ENCODE data around the gene MROH7.
"Not testable (repeated sequence)": the region's sequence is repeated elsewhere in the genome, so short reads cannot be mapped to it uniquely, and the experiment has no call there.

Gene MROH7

GRCh38 chr1:54610601-54611580 is 30.7 kb upstream of the MROH7 start:
- no peak for DNase-seq

GRCh38 chr1:54611621-54612020 is 30.0 kb upstream of the MROH7 start:
- DNase-seq = no peak

- no peak for DNase-seq
Measured at GRCh38 chr1:54614024-54614423, 27.6 kb upstream of the MROH7 start.

GRCh38 chr1:54614563-54614962 is 27.0 kb upstream of the MROH7 start:
- no peak for DNase-seq

DNA sequence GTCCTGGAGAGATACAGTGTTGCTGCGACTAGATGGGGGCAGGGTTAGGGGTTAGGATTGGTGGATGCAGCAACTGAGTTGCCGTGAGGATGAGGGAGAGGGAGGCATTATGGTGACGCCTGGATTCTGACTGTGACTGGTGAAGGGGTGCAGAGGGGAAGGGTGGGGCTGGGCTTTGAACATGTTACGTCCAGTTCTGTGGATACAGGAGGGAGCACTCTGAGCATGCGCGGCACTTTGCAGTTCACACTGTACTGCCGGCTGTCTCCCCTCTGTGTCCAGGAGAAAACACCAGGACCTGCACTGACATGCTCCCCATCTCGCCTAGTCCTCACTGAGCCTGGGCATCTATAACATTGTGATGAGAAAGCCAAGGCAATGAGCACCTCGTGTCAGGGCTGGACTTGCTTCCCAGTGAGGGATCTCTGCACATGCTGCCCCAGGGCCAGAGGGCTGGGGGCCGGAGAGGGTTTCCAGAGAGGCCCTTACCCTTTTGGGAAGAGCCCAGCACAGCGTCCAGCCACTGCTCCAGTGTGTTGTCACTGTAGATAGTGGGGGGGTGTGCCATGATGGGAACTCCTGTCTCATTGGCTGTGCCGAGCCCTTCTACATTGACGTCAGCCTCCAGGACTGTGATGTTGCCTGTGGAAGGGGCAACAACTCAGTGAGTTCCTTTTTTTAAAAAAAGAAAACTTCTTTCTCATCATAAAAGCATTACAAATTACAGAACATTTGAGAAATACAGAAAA is 25.9 kb upstream of the MROH7 start:
- DNase-seq = no peak

DNA sequence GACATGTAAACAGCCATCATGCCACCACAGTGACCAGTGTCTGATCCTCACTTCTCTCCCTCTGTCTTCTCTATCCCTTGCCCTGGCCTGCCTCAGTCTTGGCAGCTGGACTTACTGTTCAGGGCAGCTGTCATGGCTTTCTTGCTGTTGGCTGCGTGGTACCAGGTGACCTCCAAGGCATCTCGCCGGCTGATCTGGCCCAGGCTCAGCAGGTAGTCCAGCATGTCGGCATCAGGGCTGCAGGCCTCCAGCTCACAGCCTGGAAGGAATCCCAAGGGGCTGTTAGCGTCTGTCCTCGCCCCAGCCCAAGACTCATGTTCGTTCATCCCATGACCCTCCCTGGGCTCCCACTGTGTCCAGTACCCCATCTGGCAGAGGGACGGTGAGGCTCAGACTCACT is 21.8 kb upstream of the MROH7 start:
- no peak for DNase-seq

- DNase-seq = no peak
Measured at GRCh38 chr1:54623216-54624007, 18.2 kb upstream of the MROH7 start, which contains the start of gene FAM151A. Gene FAM151A (minus strand): TSS chr1:54623525. CDS start chr1:54623395, 130 bp downstream.

DNA sequence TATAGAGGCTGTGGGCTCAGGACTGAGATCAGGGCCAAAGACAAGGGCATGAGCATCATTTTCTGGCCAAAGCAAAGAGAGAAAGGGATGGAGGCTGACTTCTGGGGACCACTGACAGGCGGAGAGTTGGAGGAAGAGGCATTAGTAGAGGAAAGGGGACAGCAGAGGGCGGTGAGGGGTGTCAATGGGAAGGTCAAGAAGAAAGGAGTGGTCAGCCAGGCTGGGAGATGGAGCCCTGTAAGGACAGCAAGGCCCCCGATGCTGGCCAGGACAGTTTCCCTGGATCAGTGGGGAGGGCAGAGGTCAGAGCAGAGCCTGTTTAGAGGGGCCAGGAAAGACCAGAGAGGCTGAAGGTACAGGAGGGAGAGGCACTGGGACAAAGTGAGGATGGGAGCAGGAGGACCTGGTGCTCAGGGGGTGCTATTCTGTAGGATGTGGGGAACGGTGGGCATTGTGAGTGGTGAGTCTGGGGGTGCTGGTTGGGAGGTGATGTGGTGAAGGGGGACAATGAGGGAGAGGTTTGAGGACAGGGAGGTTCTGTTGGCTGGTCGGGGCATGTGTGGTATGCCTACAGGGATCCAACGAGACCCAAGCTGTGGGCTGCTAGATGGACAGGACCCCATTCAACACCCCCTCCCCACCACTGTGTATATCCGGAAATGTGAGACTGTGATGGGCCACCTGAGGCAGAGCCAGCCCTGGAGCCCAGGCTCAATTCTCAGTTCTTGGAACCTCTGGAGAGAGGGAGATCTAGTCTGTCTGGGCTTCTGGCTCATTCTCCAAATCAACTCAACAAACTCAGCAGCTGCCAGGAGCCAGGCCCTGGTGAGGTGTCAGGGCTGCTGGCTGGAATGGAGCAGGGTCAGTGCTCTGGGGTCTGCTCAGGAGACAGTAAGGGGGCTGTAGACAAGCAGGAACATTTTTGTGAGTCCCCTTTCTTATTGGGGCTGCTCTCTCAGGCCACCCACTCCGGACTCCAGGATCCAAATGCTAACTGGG is 16.8 kb upstream of the MROH7 start:
- DNase-seq = no peak

- DNase-seq = no peak
Measured at GRCh38 chr1:54627196-54627595, 14.4 kb upstream of the MROH7 start.

DNA sequence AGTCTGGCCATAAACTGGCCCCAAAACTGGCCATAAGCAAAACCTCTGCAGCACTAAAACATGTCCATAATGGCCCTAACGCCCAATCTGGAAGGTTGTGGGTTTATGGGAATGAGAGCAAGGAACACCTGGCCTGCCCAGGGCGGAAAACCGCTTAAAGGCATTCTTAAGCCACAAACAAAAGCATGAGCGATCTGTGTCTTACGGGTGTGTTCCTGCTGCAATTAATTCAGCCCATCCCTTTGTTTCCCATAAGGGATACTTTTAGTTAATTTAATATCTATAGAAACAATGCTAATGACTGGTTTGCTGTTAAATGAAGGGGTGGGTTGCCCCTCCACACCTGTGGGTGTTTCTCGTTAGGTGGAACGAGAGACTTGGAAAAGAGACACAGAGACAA is 5.8 kb upstream of the MROH7 start:
- DNase-seq = not testable (repeated sequence)

DNA sequence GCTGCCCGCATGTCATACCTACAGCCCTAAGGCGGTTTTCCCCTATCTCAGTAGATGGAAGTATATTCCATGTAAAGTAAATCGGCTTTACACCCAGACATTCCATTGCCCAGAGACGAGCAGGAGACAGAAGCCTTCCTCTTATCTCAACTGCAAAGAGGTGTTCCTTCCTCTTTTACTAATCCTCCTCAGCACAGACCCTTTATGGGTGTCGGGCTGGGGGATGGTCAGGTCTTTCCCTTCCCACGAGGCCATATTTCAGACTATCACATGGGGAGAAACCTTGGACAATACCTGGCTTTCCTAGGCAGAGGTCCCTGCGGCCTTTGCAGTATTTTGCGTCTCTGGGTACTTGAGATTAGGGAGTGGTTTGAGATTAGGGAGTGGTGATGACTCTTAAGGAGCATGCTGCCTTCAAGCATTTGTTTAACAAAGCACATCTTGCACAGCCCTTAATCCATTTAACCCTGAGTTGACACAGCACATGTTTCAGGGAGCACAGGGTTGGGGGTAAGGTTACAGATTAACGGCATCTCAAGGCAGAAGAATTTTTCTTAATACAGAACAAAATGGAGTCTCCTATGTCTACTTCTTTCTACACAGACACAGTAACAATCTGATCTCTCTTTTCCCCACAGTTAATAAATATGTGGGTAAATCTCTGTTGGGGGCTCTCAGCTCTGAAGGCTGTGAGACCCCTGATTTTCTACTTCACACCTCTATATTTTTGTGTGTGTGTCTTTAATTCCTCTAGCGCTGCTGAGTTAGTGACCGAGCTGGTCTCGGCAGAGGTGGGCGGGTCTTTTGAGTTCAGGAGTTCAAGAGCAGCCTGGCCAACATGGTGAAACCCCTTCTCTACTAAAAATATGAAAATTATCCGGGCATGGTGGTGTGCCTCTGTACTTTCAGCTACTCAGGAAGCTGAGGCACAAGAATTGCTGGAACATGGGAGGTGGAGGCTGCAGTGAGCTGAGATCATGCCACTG is 4.8 kb upstream of the MROH7 start:
- DNase-seq = not testable (repeated sequence)

- no peak for DNase-seq
Measured at GRCh38 chr1:54640361-54640760, 1.2 kb upstream of the MROH7 start.

DNA sequence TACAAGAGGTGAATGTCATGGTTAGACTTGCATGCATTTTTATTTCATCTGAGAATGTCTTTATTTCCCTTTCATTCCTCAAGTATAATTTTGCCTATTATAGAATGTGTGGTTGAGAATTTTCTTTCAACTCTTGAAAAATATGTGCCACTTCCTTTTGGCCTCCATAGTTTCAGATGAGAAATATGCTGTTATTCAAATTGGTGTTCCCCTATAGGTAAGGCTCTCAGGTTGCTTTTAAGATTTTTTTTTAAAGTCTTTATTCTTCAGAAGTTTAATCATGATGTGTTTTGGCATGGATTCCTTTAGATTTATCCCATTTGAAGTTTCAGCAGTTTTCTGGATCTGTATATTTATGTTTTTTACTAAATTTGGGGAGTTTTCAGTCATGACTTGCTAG is 2.1 kb downstream of the MROH7 start:
- no peak for DNase-seq

DNA sequence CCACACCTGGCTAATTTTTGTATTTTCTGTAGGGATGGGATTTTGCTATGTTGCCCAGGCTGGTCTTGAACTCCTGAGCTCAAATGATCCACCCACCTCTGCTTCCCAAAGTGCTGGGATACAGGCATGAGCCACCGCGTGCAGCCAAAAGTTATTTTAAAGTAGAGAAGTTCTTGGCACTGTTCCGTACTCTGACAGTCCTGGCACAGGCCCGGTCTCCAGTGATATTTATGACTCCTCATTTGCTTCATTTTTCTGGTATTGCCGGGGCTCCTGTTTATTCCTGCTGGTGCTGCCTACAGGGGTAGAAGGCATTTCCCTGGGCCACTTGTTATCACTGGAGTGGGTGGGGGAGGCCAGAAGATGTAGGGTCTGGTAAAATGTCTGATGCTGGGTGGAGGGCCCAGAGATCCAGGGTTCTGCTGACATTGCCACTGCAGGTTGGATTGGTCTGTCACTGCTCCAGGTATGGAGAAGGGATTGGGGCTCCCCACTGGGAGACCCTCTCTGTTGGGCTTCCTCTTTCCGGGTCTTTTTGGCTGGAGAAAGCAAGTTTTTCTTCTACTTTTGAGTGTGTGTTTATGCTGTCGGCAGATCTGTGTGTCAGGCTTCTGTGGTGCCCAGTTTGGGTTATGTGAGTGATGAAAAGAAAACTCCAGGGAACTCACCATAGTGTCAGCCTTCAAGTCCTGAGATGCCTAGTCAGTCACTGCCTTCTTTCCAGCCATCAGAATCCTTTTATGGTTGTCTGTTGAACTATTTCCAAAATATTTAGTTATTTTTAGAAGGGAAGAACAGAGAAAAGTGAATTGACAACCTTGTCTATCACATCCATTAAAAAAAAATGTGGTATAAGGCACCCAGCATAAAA is 4.5 kb downstream of the MROH7 start:
- DNase-seq = no peak

GRCh38 chr1:54649130-54649898 is 7.7 kb downstream of the MROH7 start:
- no peak for DNase-seq

DNA sequence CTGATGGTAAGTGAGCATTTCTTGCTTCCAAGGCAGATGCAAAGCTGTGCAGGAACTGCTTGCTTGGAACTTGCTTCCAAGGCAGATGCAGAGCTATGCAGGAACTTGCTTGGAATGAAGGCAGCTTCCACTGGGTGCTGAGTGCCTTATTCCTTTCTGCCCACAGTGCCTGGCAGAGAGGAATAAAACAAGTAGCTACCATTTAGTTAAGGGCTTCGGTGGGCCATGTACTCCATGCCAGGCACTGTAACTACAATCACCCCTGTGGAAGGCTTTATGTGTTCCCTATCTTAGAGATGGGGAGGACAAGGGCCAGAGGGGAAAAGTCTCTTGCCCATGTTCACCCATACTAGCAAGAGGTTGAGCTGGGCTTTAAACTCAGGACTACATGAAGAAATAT is 8.3 kb downstream of the MROH7 start:
- no peak for DNase-seq

- no peak for DNase-seq
Measured at GRCh38 chr1:54650417-54650816, 8.8 kb downstream of the MROH7 start.

DNA sequence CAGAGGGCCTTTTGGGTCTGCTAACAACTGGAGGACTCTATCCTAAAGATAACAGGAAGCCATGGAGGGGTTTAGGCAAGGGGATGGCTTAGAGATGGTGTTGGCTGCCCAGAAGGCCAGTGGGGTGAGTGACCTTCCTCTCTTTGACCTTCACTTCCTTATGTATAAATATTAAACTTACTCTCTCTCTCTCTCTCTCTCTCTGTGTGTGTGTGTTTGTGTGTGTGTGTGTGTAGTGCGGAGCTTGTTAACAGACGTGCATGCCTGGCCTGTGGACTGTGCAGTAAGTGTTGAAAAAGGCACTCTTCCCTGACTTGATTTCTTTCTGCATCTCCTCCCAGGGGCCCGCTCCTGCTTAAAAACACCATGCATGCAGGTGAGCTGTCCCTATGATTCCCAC is 10.0 kb downstream of the MROH7 start:
- DNase-seq = no peak

DNA sequence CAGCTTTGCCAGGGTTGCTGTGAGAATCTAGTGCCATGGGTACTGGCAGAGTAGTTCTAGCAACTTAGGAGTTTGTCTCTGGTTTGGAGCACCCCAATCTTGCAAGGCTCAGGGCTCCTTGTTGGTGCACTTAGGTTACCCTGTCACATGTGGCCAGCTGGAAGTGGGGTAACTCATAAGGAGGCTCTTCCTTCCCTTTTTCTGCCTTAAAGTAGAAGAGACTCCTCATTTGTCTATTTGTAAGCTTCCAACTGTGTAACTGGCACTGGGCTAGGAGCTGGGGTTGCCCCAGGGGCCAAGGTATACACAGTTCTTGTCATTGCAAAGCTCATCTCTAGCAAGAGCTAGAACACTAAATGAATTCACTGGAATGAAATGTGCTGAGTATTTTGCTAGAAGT is 10.6 kb downstream of the MROH7 start:
- no peak for DNase-seq

Data from stimulated activated CD4-positive, alpha-beta T cell treated with anti-CD3 and anti-CD28 coated beads, Interleukin-2, amount 100 ng/mL, for 24 hours (primary cell).